ENCODE results near the gene COPS9. TPM values are rescaled to one million over a fixed set of nuclear protein-coding genes. Genes with fewer than 3 reads are reported as not detected.

The COPS9 gene
- total RNA-seq, 1 donor from 2014 or later, result 143 TPM

DNA sequence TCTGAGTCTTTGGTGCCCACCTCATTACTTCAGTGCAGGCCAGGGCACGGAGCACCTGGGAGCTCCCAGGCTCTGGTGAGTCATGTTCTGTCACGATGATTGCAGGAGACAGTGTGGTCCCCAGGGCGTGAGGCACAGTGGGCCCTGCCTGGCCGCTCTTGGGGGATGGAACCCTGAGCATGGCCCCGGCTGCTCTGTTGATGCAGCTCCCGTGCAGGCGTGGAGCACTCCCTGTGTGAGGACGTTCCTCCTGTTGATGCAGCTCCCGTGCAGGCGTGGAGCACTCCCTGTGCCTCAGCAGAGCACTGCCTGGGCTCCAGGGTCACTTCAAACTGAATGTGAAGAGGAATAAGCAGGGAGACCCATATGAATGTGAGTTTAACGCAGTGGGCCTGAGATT lies 30.1 kb downstream of the COPS9 start:
- peaks cover 3% of the 10 kb centered on the region for H3K9me3 Mint-ChIP-seq
- TF ChIP-seq, protein P1, sequence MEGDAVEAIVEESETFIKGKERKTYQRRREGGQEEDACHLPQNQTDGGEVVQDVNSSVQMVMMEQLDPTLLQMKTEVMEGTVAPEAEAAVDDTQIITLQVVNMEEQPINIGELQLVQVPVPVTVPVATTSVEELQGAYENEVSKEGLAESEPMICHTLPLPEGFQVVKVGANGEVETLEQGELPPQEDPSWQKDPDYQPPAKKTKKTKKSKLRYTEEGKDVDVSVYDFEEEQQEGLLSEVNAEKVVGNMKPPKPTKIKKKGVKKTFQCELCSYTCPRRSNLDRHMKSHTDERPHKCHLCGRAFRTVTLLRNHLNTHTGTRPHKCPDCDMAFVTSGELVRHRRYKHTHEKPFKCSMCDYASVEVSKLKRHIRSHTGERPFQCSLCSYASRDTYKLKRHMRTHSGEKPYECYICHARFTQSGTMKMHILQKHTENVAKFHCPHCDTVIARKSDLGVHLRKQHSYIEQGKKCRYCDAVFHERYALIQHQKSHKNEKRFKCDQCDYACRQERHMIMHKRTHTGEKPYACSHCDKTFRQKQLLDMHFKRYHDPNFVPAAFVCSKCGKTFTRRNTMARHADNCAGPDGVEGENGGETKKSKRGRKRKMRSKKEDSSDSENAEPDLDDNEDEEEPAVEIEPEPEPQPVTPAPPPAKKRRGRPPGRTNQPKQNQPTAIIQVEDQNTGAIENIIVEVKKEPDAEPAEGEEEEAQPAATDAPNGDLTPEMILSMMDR (conservative IDR thresholded peaks at IDR 0.05), result no peak
- peaks cover 38% of the 10 kb centered on the region for H3K27me3 Mint-ChIP-seq (ENCODE audit: low read depth)
- no peak overlapping the region for H3K27ac Mint-ChIP-seq (ENCODE audit: unreplicated experiment)
- no peaks in the 10 kb centered on the region for H3K4me1 Mint-ChIP-seq
- no peak for DNase-seq (ENCODE audit: low read depth, low spot score)
- no peaks in the 10 kb centered on the region for H3K36me3 Mint-ChIP-seq (ENCODE audit: low read depth)
- H3K4me3 Mint-ChIP-seq, result no peak overlapping the region

DNA sequence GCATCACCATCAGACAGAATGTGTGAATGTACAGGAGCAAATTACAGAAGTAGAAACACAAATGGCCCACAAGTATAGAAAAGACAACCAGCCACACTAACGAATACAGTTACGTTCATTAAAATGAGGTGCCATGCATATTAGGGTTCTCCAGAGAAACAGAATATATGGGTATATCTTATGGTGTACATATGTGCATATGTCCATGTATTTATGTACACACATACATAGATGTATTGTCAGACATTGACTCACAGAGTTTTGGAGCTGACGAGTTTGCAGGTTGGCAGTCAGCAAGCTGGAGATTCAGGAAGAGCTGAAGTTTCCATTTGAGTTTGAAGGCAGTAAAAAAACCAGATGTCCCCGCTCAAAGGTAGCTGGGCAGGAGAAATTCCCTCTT lies 33.0 kb downstream of the COPS9 start:
- Mint-ChIP-seq H3K27ac (ENCODE audit: unreplicated experiment) (no peak overlapping the region), H3K27me3 (ENCODE audit: low read depth) (peaks cover 55% of the 10 kb centered on the region), H3K4me1 (no peaks in the 10 kb centered on the region), H3K9me3 (peaks cover 14% of the 10 kb centered on the region), H3K36me3 (ENCODE audit: low read depth) (peaks cover 2% of the 10 kb centered on the region), H3K4me3 (no peak overlapping the region)
- no peak for DNase-seq (ENCODE audit: low read depth, low spot score)
- TF ChIP-seq, protein P1 (conservative IDR thresholded peaks at IDR 0.05), result no peak

DNA sequence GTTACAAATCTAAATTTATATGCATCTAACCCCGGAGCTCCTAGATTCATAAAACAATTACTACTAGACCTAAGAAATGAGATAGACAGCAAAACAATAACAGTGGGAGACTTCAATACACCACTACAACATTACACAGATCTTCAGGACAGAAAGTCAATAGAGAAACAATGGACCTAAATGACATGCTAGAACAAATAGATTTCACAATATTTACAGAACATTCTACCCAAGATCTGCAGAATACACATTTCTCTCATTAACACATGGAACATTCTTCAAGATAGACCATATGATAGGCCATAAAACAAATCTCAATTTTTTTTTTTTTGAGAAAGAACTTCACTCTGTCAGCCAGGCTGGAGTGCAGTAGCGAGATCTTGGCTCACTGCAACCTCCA lies 37.8 kb downstream of the COPS9 start:
- no peak for DNase-seq (ENCODE audit: low read depth, low spot score)
- no peaks in the 10 kb centered on the region for H3K4me1 Mint-ChIP-seq
- H3K9me3 Mint-ChIP-seq, result peaks cover 15% of the 10 kb centered on the region
- TF ChIP-seq, protein P1 (conservative IDR thresholded peaks at IDR 0.05), result no peak
- peaks cover 90% of the 10 kb centered on the region for H3K27me3 Mint-ChIP-seq (ENCODE audit: low read depth)
- no peak overlapping the region for H3K27ac Mint-ChIP-seq (ENCODE audit: unreplicated experiment)
- peaks cover 4% of the 10 kb centered on the region for H3K36me3 Mint-ChIP-seq (ENCODE audit: low read depth)
- H3K4me3 Mint-ChIP-seq, result no peak overlapping the region

DNA sequence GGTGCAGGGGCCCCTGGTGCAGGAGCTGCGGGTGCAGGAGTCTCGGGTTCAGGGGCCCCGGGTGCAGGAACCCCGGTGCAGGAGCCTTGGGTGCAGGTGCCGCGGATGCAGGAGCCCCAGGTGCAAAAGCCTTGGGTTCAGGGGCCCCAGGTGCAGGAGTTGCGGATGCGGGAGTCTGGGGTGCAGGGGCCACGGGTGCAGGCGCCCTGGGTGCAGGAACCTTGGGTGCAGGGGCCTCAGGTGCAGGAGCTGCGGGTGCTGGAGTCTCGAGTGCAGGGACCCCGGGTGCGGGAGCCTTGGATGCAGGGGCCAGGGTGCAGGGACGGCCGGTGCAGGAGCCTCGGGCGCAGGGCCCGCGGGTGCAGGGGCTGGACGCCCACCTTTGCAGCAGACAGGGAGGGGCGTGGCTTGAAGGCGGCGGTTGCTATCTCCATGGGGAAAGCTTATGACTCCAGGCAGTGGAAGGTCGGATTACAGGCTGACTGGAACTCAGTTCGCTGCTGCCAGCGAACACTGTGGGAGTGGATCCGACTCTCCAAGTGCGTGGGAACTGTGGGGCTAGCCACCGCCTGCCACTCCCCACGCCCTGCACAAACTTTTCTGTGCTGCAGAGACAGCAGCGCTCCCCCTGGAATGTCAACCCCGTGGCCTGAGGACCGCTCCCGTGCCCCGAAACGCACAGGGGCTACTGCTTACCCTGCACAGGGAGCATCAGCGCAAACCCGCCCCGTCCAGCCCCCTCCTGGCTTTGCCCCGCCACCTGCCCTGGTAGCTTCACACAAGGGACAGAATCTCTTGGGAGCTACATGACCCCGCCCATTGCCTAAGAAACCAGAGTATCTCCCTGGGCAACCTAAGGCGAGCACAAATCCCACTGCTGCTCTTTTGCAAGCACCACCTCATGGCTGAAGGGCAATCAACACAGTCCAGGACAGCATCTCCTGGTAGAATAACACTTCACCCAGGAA lies 40.3 kb downstream of the COPS9 start:
- Mint-ChIP-seq H3K27ac (ENCODE audit: unreplicated experiment) (no peak overlapping the region), H3K36me3 (ENCODE audit: low read depth) (peaks cover 8% of the 10 kb centered on the region), H3K27me3 (ENCODE audit: low read depth) (peaks cover 87% of the 10 kb centered on the region), H3K9me3 (peaks cover 19% of the 10 kb centered on the region), H3K4me3 (no peak overlapping the region), H3K4me1 (no peaks in the 10 kb centered on the region)
- TF ChIP-seq, protein P1 (conservative IDR thresholded peaks at IDR 0.05), result no peak
- DNase-seq (ENCODE audit: low read depth, low spot score), result no peak

DNA sequence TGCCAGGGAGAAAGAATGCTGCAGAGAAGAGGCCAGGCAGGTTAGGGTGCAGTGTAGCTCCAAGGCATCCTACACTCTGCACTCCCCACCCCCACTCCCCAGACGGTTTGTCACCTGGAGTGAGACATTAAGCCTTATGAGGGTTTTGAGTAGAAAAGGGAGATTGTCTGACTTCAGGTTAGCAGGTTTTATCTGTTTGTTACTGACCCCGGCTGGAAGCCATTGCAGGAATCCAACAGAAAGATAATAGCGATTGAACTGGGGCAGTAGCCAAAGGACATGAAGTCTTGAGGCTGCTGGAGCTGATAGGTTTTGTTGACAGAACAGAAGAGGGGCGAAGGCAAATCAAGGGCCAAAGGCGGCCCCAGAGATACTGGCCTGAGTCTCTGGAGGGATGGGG lies 46.8 kb downstream of the COPS9 start:
- H3K9me3 Mint-ChIP-seq, result peaks cover 26% of the 10 kb centered on the region
- H3K27ac Mint-ChIP-seq (ENCODE audit: unreplicated experiment), result no peak overlapping the region
- peaks cover 7% of the 10 kb centered on the region for H3K36me3 Mint-ChIP-seq (ENCODE audit: low read depth)
- no peak for DNase-seq (ENCODE audit: low read depth, low spot score)
- H3K4me1 Mint-ChIP-seq, result no peaks in the 10 kb centered on the region
- H3K27me3 Mint-ChIP-seq (ENCODE audit: low read depth), result peaks cover 54% of the 10 kb centered on the region
- no peak overlapping the region for H3K4me3 Mint-ChIP-seq
- TF ChIP-seq, protein P1 (conservative IDR thresholded peaks at IDR 0.05), result no peak

All from neural crest cell (in vitro differentiated cells).